NCI-H1694 treated with DMSO at 0.1 percent for 48 hours (cell line): Measurements from ENCODE around the gene NSD1.
"Not testable (repeated sequence)": the region's sequence is repeated elsewhere in the genome, so short reads cannot be mapped to it uniquely, and the experiment has no call there.

Experiments used
- DNase-seq: peaks from one replicate; lab custom pipeline; 2025; lab: John Stamatoyannopoulos, UW

NSD1 gene

DNA sequence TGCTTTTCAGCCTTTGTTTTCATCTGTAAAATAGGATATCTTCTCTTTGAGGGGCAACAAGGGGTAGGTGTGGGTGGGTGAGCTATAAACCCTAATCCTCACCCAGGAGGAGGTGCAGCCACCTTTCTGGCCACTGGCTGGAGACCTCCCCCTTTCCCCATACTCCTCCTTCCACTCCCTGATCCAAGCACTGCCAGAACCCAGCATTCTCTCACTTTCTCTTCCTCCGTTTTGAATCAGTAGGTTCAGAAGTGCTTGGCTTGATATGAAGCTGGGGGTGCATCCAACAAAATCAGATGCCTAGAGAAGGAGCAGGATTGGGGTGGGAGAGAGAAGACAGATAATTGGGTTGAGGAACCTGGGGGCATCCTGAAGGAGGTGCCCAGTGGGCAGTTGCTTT lies 6.8 kb upstream of the NSD1 start:
- no peak for DNase-seq

DNA sequence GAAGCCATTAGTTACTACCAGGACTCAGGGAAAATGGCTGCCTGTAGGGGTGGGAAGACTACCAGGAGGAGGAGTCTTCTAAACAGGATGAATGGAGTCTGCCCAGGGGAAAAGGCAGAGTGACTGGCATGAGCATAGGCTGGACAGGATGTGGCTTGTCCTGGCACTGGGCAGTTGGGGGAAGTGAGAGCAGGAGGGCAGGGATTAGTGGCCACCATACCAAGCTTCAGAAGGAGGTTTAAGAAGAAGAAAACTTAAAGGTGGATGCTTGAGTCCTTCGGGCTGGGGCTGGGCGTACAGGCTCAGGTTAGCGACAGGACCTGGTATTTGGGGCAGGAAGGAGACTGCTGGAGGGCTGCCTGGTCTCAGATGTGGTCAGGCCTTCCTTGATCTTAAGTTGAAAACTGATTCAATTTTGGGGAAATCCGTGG lies 5.0 kb upstream of the NSD1 start:
- DNase-seq, result no peak

DNA sequence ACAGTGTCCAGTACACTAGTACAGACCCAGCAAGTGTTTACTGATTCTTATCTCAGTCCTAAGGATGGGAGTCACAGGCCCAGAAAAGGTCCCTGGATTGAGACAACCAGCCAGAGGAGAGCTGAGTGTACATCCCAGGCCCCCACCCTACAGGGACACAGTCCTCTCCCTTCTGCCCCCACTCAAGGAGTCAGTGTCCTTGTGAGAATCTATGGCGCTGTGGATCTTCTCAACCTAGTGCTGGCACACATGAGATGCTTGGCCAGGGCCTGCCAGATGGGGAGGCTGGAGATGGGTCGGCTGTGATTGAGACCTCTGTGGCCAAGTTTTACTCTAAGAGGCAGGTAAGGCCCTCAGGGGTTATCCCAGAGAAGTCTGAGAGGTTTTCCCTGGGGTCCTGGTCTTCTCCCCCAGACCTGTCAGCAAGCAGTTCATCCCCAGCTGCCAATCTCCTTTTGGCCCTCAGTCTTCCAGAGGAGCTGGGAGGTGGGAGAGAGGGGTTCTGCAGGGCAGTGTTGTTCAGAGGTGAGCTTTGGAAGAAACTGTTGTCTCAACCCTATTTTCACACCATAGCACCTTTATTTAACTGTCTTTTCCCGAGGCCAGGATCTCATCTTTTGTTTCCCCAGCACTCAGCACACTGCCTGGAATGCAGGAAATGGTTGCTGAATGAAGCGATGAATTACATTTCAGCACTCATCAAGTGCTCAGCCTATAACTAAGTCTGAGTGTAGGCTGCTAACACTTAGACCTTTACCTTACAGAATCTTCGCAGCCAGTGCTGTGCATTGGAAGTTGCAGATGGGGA lies 3.2 kb upstream of the NSD1 start:
- no peak for DNase-seq

DNA sequence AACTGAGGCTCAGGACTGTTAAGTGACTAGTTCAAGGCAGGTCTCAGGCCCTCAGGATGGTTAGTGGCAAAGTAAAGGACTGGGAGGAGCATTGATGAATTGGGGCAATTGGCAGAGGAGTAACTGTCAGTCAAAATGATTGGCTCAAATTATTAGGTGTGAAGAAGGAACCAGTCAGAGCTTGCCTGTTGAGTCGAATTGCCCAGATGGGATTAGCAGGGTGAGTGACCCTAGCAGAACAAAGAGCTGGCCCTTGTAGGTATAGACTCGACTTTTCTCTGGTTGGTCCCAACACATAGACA lies 2.6 kb upstream of the NSD1 start:
- no peak for DNase-seq

DNA sequence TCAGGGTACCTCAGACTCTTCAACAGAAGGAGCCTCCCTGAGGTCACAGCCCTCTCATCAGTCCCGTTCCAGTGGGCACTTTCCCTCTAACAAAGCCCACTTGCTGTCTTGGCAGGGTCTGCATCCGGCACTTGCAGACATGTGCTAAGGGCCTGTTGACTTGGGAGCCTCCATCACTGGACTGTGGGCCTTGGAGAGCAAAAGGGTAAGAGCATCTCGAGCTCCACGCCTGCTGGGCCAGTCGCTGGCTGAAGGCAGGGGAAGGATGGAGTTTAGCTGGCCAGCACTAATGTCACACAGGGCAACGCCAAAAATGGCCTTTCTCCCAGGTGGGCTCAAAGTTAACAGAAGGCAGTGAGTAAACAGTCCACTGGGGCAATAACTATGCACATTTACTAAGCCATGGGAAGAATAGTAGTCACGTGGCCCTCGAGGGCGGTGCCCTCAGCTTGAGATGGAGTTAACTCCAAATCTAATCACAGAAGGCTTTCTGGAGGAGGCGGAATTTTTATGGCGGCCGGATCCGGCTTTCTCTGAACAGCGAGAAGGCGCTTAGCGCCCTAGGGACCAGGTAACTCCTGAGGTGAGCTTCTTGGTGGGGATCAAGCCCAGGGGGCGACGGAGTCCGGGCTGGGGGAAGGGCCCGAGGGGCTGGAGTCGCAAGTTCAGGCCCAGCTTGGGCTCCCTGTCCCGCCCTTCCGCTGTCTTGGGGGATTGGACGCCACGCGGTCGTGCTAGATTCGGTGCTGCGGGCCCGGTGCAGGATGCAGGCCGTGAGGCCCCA lies 2.0 kb upstream of the NSD1 start:
- DNase-seq, result no peak

DNA sequence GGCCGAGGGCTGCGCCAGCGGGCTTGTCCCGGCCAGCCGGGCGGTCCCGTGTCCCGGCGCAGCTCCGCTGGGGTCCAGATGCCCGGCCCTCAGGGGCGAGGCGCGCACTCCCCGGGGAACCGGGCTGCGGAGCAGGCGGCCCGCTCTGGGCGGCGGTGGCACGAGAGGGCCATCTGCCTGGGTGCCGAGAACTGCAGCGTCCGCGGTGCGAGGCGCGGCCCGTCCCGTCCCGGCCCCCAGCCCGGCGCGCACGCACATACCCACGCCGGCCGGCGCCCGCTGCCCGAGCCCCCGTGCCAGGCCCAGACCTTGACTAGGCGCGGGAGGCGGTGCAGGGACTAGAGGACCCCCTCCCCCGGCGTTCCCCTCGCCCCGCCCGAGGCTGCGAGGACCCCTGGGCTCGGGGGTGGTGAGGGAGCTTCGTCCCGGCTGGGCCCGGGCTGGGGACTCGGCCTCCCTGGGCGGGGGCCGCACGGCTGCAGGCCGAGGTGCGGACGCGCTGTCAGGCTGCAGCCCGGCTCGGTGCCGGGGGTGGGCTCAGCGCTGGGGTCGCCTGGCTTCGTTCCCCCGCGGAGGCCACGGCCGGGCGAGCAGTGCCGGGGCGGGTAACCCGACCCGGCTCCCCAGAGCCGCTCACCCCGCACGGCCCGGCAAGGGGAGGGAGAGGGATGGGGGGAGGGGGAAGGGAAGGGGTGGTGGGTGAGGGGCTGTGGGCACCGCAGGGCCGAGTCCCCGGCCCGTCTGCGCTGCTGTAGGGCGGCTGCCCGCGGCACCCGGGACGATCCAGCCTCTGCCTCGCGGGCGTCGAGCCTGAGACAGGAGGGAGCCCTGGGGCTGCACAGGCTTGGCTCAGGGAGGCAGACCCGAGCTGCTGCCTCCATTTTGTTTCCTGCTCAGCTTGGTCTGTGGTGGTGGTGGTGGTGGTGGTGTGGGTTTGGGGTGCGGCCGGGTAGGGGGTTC lies 1.2 kb upstream of the NSD1 start:
- no peak for DNase-seq

DNA sequence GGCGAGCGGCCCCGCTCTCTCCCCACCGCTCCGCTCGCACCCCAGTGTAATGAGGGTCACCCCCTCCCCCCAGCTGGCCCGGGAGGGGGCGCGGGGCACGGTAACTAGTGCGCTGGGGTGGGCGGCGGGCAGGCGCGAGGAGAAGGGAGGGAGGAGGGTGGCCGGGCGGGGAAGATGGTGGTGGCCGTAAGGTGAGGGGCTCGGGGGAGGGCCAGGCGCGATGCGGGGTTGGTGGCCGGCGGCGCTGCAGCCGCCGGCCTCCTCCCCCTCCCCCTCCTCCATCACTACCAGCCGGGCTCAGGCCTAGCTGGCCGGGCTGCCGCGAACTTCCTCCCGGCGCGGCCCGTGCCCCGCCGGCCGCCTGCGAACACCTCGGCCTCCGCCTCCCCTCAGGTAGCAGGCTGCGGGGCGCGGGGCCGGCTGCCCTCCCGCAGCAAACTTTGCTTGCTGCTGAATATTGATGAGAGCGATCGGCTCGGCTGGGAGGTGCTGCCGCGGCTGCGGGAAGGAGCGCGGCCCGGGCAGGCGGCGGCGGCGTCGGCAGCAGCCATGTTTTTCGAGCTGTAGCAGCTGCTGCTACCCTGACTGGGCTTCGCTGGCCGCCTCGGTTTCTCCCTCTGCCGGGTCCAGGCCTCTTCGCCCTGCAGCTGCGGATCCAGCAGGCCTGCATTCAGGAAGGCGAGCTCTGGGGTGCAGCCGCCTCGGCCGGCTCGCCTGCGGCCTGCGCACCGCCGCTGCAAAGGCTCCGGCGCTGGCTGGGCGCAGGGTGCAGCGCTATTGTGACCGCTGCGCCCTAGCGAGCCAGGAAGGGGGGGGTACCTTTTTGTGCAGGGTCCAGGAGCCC lies 502 bp downstream of the NSD1 start:
- no peak for DNase-seq

DNA sequence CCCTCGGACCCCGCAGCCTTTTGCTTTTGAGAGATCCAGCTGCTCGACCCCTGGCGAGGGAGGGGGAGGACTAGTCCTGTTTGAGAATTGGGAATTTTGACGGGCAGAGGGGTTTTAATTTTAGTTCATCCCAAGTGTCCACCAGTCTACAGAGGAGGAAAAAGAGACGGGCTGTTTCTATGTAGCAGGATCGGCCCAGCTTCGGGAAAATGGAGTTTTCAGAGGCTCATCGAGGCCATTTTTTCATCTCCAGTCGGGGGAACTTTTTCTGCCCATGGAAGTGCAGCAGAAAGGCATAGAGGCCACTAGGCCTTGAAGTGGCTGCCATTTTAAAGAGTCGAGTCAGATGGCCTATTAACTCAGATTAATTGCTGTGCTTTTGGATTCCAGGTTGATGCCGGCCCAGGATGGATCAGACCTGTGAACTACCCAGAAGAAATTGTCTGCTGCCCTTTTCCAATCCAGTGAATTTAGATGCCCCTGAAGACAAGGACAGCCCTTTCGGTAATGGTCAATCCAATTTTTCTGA lies 1.2 kb downstream of the NSD1 start:
- no peak for DNase-seq

DNA sequence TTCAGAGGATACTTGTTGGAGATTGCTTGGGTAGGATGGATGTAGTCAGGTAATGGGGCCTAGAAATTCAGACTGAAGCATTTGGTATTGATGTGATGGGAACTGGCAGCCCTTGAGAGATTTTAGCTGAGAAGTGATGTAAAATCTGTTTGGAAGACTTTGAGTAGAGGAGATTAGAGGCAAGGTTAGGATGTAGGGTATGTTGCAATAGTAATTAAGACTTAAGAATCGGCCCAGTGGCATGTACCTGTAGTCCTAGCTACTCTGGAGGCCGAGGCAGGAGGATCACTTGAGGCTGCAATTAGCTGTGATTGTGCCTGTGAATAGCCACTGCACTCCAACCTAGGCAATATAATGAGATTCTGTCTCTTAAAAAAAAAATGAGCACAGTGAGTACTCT lies 6.7 kb downstream of the NSD1 start:
- DNase-seq, result no peak

DNA sequence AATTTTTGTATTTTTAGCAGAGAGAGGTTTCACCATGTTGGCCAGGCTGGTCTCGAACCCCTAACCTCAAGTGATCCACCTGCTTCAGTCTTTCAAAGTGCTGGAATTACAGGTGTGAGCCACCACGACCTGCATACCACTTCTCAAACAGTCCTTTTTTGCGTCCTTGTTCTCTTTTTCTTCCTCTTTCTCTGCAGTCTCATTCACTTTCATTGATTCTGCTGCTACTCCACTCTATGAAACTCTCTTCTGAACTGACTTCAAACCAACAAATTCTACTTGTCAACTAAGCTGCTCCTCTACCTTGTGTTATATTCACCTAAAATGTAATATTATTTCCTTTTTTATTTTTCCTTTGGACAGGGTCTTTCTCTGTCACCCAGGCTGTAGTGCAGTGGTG lies 7.9 kb downstream of the NSD1 start:
- DNase-seq, result no peak

DNA sequence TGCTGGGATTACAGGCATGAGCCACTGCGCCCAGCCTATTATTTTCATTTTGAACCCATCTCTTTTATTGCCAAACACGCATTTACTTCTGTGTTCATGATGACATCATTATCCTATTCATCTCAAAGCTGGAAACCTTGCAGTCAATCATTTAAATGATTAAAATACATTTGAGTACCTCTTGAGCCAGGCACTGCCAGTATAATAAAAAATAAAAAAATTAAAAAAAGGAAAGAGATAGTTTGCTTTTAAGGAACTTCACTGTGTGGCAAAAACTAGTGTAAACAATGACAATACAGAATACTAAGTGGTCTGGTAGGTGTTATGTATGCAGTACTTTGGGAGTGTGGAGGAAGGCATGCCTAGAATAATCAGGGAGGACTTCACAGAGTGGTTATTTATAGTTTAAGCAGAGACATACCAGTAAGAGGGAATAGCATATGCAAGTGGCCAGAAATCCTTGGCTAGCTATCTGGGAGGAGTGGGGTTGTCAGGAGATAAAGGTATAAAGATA lies 8.6 kb downstream of the NSD1 start:
- DNase-seq, result no peak

DNA sequence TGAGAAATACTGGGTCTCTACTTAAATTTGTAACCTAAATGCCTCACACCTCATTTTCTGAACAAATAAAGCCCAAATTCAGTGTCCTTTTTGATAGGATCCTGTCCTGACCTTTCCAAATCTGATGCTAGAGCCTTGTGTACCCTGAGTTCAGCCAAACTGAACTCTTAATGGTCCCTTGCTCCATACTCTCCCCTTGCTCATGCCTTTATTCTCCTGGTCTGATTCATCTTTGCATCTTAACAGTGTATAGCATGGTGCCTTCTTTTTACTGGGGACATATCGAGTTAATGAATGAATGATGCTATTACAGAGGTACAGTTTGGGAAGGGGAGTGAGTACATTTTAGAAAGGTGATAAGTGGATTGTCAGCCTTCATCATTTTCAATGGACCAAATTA lies 9.2 kb downstream of the NSD1 start:
- DNase-seq, result no peak

DNA sequence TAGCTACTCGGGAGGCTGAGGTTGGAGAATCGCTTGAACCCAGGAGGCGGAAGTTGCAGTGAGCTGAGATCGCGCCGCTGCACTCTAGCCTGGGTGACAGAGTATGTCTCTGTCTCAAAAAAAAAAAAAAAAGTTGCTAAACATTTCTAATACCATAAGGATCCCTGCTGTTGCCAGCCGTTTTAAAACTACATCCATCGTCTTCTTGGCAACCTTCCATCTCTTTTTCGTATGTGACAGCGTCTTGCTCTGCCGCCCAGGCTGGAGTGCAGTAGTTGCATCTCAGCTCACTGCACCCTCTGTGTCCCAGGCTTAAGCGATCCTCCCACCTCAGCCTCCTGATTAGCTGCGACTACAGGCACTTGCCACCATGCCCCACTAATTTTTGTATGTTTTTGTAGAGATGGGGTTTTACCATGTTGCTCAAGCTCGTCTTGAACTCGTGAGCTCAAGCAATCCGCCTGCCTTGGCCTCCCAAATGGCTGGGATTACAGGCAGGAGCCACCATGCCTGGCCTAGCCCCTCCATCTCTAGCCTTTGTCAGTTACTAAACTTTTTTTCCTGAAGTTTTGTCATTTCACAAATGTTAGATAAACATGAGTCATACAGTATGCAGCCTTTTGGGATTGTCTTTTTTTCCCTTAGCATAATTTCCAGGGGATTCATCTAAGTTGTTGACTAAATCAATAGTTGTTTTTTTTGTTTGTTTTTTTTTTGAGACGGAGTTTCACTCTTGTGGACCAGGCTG lies 13.5 kb downstream of the NSD1 start:
- DNase-seq, result no peak

DNA sequence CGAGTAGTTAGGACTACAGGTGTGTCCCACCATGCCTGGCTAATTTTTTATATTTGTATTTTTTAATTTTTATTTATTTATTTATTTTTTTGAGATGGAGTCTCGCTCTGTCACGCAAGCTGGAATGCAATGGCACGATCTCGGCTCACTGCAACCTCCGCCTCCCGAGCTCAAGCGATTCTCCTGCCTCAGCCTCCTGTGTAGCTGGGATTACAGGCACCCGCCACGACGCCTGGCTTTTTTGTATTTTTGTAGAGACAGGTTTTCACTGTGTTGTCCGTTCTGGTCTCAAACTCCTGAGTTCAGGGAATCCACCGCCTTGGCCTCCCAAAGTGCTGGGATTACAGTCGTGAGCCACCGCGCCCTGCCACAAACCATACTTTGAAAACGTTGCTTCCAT lies 16.5 kb downstream of the NSD1 start:
- DNase-seq, result not testable (repeated sequence)

DNA sequence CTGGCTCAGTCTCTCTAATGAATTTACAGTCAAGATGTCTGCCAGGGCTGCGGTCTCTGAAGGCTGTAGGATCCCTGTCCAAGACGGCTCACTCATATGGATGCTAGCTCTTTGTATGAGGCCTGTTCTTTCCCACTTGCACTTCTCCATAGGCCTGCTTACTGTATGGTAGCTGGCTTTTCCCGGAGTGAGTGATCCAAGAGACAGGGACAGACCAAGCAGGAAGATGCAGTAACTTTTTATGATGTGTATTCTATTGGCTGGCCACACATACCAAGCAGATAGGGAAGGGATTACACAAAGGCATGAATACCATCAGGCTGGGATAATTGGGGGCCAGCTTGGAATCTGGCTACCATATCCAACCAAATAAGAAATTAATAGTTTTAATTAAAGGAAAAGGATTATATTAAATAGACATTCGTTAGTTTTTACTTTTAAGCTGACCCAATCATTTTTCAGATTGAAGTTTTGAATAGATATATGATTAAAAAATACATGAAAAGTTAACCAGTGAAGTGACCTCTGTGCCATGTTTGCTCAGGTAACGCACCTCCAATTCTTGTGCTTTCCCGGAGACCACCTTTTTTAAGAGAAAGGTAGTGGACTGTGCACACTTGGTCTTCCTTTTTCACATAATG lies 20.6 kb downstream of the NSD1 start:
- DNase-seq, result no peak

DNA sequence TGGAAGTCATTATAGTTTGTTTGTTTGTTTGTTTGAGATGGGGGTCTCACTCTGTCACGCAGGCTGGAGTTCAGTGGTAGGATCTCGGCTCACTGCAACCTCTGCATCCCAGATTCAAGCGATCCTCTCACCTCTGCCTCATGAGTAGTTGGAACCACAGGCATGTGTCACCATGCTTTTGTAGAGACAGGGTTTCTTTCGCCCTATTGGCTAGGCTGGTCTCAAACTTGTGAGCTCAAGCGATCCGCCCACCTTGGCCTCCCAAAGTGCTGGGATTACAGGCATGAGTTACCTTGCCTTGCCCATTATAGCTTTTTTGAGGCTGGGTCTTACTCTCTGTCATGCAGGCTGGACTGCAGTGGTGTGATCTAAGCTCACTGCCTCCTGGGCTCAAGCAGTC lies 28.8 kb downstream of the NSD1 start:
- no peak for DNase-seq

DNA sequence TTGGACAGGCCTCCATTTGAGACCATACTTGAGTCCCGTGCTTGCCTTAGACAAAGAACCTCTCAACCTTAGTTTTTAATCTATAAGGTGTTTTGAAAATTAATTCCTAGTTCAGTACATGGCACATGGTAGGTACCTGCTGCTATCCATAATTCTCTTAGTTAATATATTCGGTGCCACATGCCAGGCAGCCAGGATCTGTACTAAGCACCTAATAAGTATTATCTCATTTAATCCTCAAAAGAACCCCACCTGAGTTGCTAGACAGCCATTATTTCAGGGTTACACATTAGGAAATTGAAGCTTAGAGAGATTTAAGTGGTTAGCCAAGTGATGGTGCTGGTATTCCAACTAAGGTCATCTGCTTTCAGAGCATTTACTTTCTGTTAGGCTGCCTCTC lies 29.9 kb downstream of the NSD1 start:
- DNase-seq, result no peak

DNA sequence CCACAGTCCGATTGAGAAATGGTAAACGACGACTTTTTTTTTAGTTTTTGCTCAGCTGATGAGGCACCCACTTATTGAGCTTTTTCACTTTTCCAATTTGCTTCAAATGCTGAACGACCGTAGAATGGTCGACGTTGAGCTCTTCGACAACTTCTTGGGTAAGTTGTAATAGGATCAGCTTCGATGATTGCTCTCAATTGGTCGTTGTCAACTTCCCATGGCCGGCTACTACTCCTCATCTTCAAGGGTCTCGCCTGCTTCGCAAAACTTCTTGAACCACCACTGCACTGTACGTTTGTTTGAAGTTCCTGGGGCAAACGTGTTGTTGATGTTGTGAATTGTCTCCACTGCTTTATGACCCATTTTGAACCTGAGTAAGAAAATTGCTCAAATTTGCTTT lies 35.7 kb downstream of the NSD1 start:
- no peak for DNase-seq

DNA sequence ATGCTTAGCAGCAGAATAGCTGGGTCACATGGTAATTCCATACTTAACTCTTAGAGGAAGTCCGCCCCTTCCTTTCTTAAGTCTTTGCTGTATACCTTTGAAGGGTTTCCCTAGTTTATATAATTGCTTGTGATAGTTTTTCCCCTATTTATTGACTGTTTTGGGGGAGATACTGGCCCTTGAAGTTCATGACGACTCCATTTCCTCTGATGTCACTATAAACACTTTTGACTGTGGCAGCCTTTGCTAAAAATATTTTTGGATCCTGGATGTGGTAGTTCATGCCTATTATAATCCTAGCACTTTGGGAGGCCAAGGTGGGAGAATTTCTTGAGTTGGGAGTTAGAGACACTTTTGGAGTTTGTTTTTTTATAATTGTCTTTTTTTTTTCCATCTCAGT lies 38.4 kb downstream of the NSD1 start:
- DNase-seq, result no peak

DNA sequence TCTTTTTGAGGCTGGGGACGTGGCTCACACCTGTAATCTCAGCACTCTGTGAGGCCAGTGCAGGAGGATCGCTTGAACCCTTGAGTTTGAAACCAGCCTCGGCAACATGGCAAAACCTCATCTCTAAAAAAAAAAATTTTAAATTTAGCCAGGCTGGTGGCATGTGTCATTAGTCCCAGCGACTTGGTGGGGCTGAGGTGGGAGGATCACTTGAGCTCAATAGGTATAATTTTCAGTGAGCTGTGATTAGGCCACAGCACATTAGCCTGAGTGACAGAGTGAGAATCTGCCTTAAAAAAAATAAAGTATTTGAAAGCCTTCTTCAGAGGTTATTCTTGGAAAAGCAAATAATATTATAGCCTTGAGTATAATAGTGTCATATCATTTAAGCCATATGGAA lies 41.8 kb downstream of the NSD1 start:
- no peak for DNase-seq
